IMR-90 (cell line): ENCODE measurements around the gene C5AR2. TPM values are rescaled to one million over a fixed set of nuclear protein-coding genes. Genes with fewer than 3 reads are reported as not detected.

Experiments used
- polyA plus RNA-seq, 3 experiments: library from polyadenylated mRNA; depleted of rRNA; stranded (reverse); fragments of >200 nt; gene quantifications; 2 replicates each; pipeline ENCODE4 v1.2.3, GENCODE V29; 2012; ENCODE audit warnings: low replicate concordance in 1 of 3
- total RNA-seq: library from RNA; depleted of rRNA; stranded (reverse); fragments of >200 nt; gene quantifications from 2 replicates; pipeline ENCODE4 v1.2.3, GENCODE V29; 2012
- TF ChIP-seq, protein P1 (sequence below): conservative IDR thresholded peaks from 2 replicates; pipeline ENCODE4 v1.5.1; 2012; ENCODE audit warnings: mild to moderate bottlenecking, low read depth, low read length, improper control_type of control experiment

The C5AR2 gene
- total and polyA plus RNA-seq, 2 of the 4 experiments (the other 2 are of a cell fraction) = not detected

DNA sequence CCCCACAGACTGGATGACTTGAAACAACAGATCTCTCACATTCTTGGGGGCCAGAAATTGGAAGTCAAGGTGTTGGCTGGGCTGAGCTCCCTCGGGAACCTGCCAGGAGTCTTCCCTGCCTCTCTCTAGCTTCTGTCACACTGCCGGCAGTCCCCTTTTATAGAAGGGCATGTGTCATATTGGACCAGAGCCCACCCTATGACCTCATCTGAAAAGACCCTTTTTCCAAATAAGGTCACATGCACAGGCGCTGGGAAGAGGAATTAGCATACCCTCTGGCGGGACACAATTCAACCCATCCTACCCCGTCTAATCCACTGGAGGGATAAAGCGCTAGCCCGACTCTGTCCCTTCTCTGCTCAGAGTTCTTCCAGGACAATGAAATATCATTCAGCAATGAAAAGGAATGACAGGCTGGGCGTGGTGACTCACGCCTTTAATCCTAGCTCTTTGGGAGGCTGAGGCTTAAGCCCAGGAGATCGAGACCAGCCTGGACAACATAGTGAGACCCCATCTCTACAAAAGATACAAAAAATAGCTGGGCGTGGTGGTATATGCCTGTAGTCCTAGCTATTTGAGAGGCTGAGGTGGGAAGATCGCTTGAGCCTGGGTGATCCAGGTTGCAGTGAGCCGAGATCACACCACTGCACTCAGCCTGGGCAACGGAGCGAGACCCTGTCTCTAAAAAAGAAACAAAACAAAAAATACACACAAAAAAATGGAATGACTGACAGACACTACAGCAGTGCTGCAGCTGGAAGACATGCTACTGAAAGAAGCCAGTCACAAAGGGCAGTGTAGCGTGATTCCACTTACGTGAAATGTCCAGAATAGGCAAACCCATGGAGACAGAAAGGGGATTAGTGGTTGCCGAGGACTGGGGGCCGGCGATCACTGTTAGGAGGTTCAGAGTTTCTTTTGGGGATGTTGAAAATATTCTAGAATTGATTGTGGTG lies 58.8 kb downstream of the C5AR2 start (continued):
- TF ChIP-seq, protein P1, sequence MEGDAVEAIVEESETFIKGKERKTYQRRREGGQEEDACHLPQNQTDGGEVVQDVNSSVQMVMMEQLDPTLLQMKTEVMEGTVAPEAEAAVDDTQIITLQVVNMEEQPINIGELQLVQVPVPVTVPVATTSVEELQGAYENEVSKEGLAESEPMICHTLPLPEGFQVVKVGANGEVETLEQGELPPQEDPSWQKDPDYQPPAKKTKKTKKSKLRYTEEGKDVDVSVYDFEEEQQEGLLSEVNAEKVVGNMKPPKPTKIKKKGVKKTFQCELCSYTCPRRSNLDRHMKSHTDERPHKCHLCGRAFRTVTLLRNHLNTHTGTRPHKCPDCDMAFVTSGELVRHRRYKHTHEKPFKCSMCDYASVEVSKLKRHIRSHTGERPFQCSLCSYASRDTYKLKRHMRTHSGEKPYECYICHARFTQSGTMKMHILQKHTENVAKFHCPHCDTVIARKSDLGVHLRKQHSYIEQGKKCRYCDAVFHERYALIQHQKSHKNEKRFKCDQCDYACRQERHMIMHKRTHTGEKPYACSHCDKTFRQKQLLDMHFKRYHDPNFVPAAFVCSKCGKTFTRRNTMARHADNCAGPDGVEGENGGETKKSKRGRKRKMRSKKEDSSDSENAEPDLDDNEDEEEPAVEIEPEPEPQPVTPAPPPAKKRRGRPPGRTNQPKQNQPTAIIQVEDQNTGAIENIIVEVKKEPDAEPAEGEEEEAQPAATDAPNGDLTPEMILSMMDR = no peak
